Gastrocnemius medialis (tissue), 4 donors: ENCODE results near the gene NHEJ1. TPM values are rescaled to one million over a fixed set of nuclear protein-coding genes. Genes with fewer than 3 reads are reported as not detected.
"Not testable (repeated sequence)": the region's sequence is repeated elsewhere in the genome, so short reads cannot be mapped to it uniquely, and the experiment has no call there.

ENCODE experiments used
- ATAC-seq, 2 donors: fragments of 150-250 bp; one replicate each; pipeline ENCODE4 v1.9.1; 2016
- DNase-seq, 2 donors: peaks; one replicate each; pipeline ENCODE4 v3.0.0-alpha.2; 2019
- H3K27ac ChIP-seq, 4 donors: fragments of 200-600 bp; sonication (generic); 1 replicate in 1 of 4; 2 replicates in 3 of 4; pipeline ENCODE4 v1.5.1; 2016 to 2018; ENCODE audit warnings: mild to moderate bottlenecking in 2 of 4, moderate library complexity in 1 of 4
- H3K27me3 ChIP-seq, 3 donors: fragments of 200-600 bp; sonication (generic) in 2 of 3; 1 replicate in 1 of 3; 2 replicates in 2 of 3; pipeline versions ENCODE4 v1.5.1 to v1.6.0; 2016 to 2019; ENCODE audit warnings: mild to moderate bottlenecking in 1 of 3, moderate library complexity in 1 of 3
- H3K36me3 ChIP-seq, 2 donors: fragments of 200-600 bp; sonication (generic) in 1 of 2; one replicate each; pipeline ENCODE4 v1.5.1; 2017 to 2018
- H3K4me1 ChIP-seq, 2 donors: fragments of 200-600 bp; sonication (generic) in 1 of 2; one replicate each; pipeline ENCODE4 v1.5.1; 2016 to 2017; ENCODE audit warnings: mild to moderate bottlenecking in 2 of 2
- H3K4me3 ChIP-seq, 4 donors: fragments of 200-600 bp; sonication (generic) in 3 of 4; 1 replicate in 1 of 4; 2 replicates in 3 of 4; pipeline ENCODE4 v1.5.1; 2016 to 2019; ENCODE audit warnings: mild to moderate bottlenecking in 2 of 4
- H3K9me3 ChIP-seq, 3 donors: fragments of 200-600 bp; sonication (generic) in 2 of 3; 1 replicate in 1 of 3; 2 replicates in 2 of 3; pipeline ENCODE4 v1.5.1; 2016 to 2019
- CTCF ChIP-seq, 5 experiments: fragments of 450-650 bp in 3 of 5; fragments of 200-600 bp in 2 of 5; sonication (generic) in 2 of 5; IDR thresholded peaks in 4 of 5; conservative IDR thresholded peaks in 1 of 5; 1 replicate in 4 of 5; 2 replicates in 1 of 5; pipeline ENCODE4 v1.5.1; 2016 to 2019; ENCODE audit warnings: antibody characterized with exemption in 5 of 5, mild to moderate bottlenecking in 3 of 5, moderate library complexity in 3 of 5
- POLR2A ChIP-seq, 2 donors: fragments of 450-650 bp; IDR thresholded peaks; one replicate each; pipeline ENCODE4 v1.6.1; 2017; ENCODE audit warnings: antibody characterized with exemption in 2 of 2, mild to moderate bottlenecking in 2 of 2, moderate library complexity in 2 of 2
- in situ Hi-C, 4 donors: fragments of 200-750 bp; cut with MboI; loops; one replicate each; pipeline versions ENCODE4 v1.15.0 to v1.8.0; 2017; ENCODE audit warnings: low sequenced_read_pairs in 4 of 4
- intact Hi-C: fragments of 100-400 bp; cut with DNase I; formaldehyde crosslinking; loops from one replicate; pipeline ENCODE4 v1.15.1; 2023; ENCODE audit warnings: low total_unique reads
- total RNA-seq, 4 donors: library from RNA; depleted of rRNA; stranded (reverse); fragments of >200 nt; gene quantifications; one replicate each; pipeline versions ENCODE4 v1.1.0 to v1.2.3, GENCODE V29; 2016

Gene NHEJ1
- total RNA-seq, 4 donors from 2014 or later = 24.5 to 39.0 (median 26.4) TPM

- ATAC-seq (no peak), DNase-seq (no peak)
- Histone ChIP-seq H3K36me3 (peaks cover 0 to 19% of the 10 kb centered on the region in 2 donors), H3K4me1 (peaks cover 16 to 21% of the 10 kb centered on the region in 2 donors), H3K27ac (no peak overlapping the region), H3K27me3 (peaks cover 0 to 1% (median under 1%) of the 10 kb centered on the region in 3 donors), H3K9me3 (no peaks in the 10 kb centered on the region), H3K4me3 (no peak overlapping the region)
- TF ChIP-seq POLR2A (IDR thresholded peaks at IDR 0.05) = no peak
- no peak for TF ChIP-seq CTCF (IDR thresholded peaks at IDR 0.05 in 4 of 5, conservative IDR thresholded peaks at IDR 0.05 in 1 of 5)
- in situ Hi-C loops = loop anchor here in 2 of 4 donors (5.0 kb wide), 1 partner anchor 32 kb away; the partner anchor contains the start of gene SLC23A3 (in 2 of the 2)
- intact Hi-C loops = no loop called here
Observed at GRCh38 chr2:219204425-219205164, 44.0 kb upstream of the NHEJ1 start.

DNA sequence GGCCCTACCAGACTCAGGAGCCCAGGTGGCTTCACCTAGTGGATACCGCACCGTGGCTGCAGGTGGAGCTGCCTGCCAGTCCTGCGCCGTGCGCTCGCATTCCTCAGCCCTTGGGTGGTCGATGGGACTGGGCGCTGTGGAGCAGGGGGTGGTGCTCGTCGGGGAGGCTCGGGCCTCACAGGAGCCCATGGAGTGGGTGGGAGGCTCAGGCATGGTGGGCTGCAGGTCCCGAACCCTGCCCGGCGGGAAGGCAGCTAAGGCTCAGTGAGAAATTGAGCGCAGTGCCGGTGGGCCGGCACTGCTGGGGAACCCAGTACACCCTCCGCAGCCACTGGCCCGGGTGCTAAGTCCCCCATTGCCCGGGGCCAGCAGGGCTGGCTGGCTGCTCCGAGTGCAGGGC, 40.7 kb upstream of the NHEJ1 start:
- H3K9me3 ChIP-seq, H3K27me3 ChIP-seq, H3K36me3 ChIP-seq, ATAC-seq, H3K4me1 ChIP-seq, H3K4me3 ChIP-seq, intact Hi-C loops, in situ Hi-C loops, H3K27ac ChIP-seq, DNase-seq: not testable (repeated sequence)

GRCh38 chr2:219200502-219201326, 40.1 kb upstream of the NHEJ1 start:
- intact Hi-C loops, DNase-seq, H3K4me1 ChIP-seq, H3K27ac ChIP-seq, H3K9me3 ChIP-seq, H3K36me3 ChIP-seq, ATAC-seq, H3K27me3 ChIP-seq, H3K4me3 ChIP-seq, in situ Hi-C loops: not testable (repeated sequence)

DNA sequence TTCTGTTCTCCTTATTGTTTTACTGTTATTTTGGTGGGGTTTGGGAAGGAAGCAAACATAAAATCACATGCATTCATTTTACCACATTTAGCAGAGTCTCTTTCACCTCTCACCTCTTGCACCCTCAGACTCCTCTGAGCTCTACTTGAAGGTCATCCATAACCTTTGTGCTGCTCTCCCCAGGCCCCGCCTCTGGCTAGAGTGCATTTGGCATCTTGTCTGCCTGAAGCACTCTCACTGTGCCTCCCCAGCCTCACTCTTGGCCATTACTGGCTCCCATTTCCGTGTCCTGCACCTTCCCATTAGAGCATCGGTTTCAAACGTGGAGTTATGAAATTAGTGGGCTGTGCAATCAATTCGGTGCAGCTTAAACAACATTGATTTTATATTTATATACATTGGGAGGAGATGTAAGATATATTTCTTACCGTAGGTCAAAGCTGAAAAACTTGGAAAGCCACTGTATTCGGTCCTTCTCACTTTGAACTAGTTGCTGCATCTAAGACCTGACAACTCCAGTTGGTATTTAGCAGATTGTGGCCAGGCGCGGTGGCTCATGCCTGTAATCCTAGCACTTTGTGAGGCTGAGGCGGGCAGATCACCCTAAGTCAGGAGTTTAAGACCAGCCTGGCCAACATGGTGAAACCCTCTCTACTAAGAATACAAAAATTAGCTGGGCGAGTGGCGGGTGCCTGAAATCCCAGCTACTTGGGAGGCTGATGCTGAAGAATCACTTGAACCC, 39.0 kb upstream of the NHEJ1 start:
- DNase-seq = no peak
- ATAC-seq = no peak
- Histone ChIP-seq H3K9me3 (no peaks in the 10 kb centered on the region), H3K4me1 (no peaks in the 10 kb centered on the region), H3K36me3 (no peaks in the 10 kb centered on the region), H3K27ac (no peak overlapping the region), H3K4me3 (no peak overlapping the region), H3K27me3 (peaks cover 0 to 9% (median 9%) of the 10 kb centered on the region in 3 donors)
- TF ChIP-seq CTCF (IDR thresholded peaks at IDR 0.05 in 4 of 5, conservative IDR thresholded peaks at IDR 0.05 in 1 of 5) (no peak), POLR2A (IDR thresholded peaks at IDR 0.05) (no peak)
- intact Hi-C loops = no loop called here
- in situ Hi-C loops = no loop called here

DNA sequence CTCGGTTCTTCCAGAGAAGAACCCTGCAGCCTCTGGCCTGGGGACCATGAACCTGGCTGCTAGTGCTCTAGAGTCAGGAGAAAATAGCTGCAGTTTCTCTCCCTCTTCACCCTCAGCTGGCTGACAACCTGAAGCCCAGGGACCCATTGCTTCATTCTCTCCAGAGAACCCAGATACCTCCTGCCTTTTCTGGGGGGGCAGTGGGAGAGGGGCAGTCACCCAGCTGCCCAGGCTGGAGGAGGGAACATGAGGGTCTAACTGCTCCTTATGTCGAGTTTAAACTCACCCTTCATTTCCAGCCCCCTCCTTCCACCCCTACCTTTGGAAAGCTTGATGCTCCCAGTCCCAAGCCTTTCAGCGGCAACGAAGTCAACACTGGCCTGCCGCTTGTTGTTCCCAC, 38.4 kb upstream of the NHEJ1 start:
- TF ChIP-seq CTCF (IDR thresholded peaks at IDR 0.05 in 4 of 5, conservative IDR thresholded peaks at IDR 0.05 in 1 of 5) = no peak
- no peak for TF ChIP-seq POLR2A (IDR thresholded peaks at IDR 0.05)
- DNase-seq (no peak), ATAC-seq (no peak)
- no peaks in the 10 kb centered on the region for H3K4me1 ChIP-seq
- in situ Hi-C loops = no loop called here
- H3K27me3 ChIP-seq = peaks cover 0 to 9% (median 9%) of the 10 kb centered on the region in 3 donors
- no peak overlapping the region for H3K27ac ChIP-seq
- intact Hi-C loops = no loop called here
- H3K4me3 ChIP-seq = no peak overlapping the region
- no peaks in the 10 kb centered on the region for H3K9me3 ChIP-seq
- H3K36me3 ChIP-seq = no peaks in the 10 kb centered on the region
